Caco-2 (cell line): ENCODE measurements around the gene FAU. TPM values are rescaled to one million over a fixed set of nuclear protein-coding genes. Genes with fewer than 3 reads are reported as not detected.
"Not testable (repeated sequence)": the region's sequence is repeated elsewhere in the genome, so short reads cannot be mapped to it uniquely, and the experiment has no call there.

Experiments
- BruUV-seq: library from RNA; stranded (reverse); fragments of 400-500 nt; replicated peaks from 2 replicates; lab custom pipeline; 2021; lab: Mats Ljungman, UMichigan
- CTCF ChIA-PET: fragments of 300-600 bp; sonication (Branson Sonifier 250); formaldehyde crosslinking; loops from one replicate; lab custom pipeline; 2022; ENCODE audit warnings: antibody characterized with exemption; lab: Charles Lee
- POLR2A ChIA-PET: fragments of 300-600 bp; sonication (Branson Sonifier 250); formaldehyde crosslinking; loops from one replicate; lab custom pipeline; 2022; ENCODE audit warnings: antibody characterized with exemption; lab: Charles Lee
- DNase-seq, 2 experiments: peaks; one replicate each; pipeline versions ENCODE4 v3.0.0 to v3.0.0-alpha.2; 2020 to 2022
- H3K27me3 ChIP-seq: replicated peaks from 2 replicates; pipeline ENCODE4 v1.6.0; 2011; ENCODE audit warnings: low read length; ENCODE audit not compliant: control insufficient read depth, insufficient read depth
- H3K36me3 ChIP-seq: 2 replicates; pipeline ENCODE4 v1.5.1; 2011; ENCODE audit warnings: low read length; ENCODE audit not compliant: control insufficient read depth, insufficient read depth
- H3K4me1 ChIP-seq: fragments of 250-450 bp; sonication (Bioruptor Pico); 2 replicates; pipeline ENCODE4 v1.5.1; 2020; ENCODE audit warnings: mild to moderate bottlenecking
- H3K4me3 ChIP-seq: 2 replicates; pipeline ENCODE4 v1.5.1; 2011; ENCODE audit warnings: low read depth, mild to moderate bottlenecking, control low read depth, low read length
- H3K9me3 ChIP-seq: fragments of 250-450 bp; sonication (Bioruptor Pico); 2 replicates; pipeline ENCODE4 v1.5.1; 2020; ENCODE audit warnings: mild to moderate bottlenecking, moderate library complexity
- H3K27ac Mint-ChIP-seq: one replicate; pipeline ENCODE4 v1.8.0; 2022; ENCODE audit warnings: mixed read lengths; ENCODE audit not compliant: unreplicated experiment
- H3K27me3 Mint-ChIP-seq: one replicate; pipeline ENCODE4 v1.8.0; 2022; ENCODE audit warnings: mixed read lengths; ENCODE audit not compliant: insufficient read depth, unreplicated experiment
- H3K36me3 Mint-ChIP-seq: one replicate; pipeline ENCODE4 v1.8.0; 2022; ENCODE audit warnings: mild to moderate bottlenecking, mixed read lengths; ENCODE audit not compliant: insufficient read depth, unreplicated experiment
- H3K4me1 Mint-ChIP-seq: one replicate; pipeline ENCODE4 v1.8.0; 2022; ENCODE audit warnings: low read depth, mixed read lengths; ENCODE audit not compliant: unreplicated experiment
- H3K4me3 Mint-ChIP-seq: one replicate; pipeline ENCODE4 v1.8.0; 2022; ENCODE audit warnings: mild to moderate bottlenecking, moderate library complexity, mixed read lengths; ENCODE audit not compliant: unreplicated experiment
- H3K9me3 Mint-ChIP-seq: one replicate; pipeline ENCODE4 v1.8.0; 2022; ENCODE audit warnings: mixed read lengths; ENCODE audit not compliant: unreplicated experiment
- CTCF ChIP-seq, 2 experiments: fragments of 200-600 bp in 1 of 2; IDR thresholded peaks; 1 replicate in 1 of 2; 2 replicates in 1 of 2; pipeline versions ENCODE4 v1.5.1 to v1.8.0; 2011 to 2022; ENCODE audit warnings: antibody characterized with exemption in 1 of 2, control low read depth in 1 of 2, inconsistent platforms in 1 of 2, low read depth in 1 of 2, low read length in 1 of 2, mild to moderate bottlenecking in 1 of 2, moderate library complexity in 1 of 2; ENCODE audit not compliant: insufficient read depth in 1 of 2, severe bottlenecking in 1 of 2, unreplicated experiment in 1 of 2
- intact Hi-C: fragments of 100-400 bp; cut with micrococcal nuclease; formaldehyde crosslinking; loops from one replicate; pipeline ENCODE4 v1.10.0; 2022; ENCODE audit not compliant: unreplicated experiment
- total RNA-seq: library from RNA; stranded (reverse); gene quantifications from 2 replicates; pipeline ENCODE4 v1.2.3, GENCODE V29; 2022

FAU gene
- total RNA-seq, 1 experiment from 2014 or later, result 918 TPM

GRCh38 chr11:65150509-65151299 lies 28.8 kb upstream of the FAU start:
- Histone ChIP-seq H3K4me3 (no peak overlapping the region), H3K27me3 (no peaks in the 10 kb centered on the region; the same call in none of the 2 replicates), H3K9me3 (peaks cover 11% of the 10 kb centered on the region; the same call in 1 of the 2 replicates), H3K36me3 (no peaks in the 10 kb centered on the region), H3K4me1 (no peaks in the 10 kb centered on the region)
- DNase-seq, result no peak
- no peak for TF ChIP-seq CTCF (IDR thresholded peaks at IDR 0.05; ENCODE audit: insufficient read depth in 1 of 2, low read depth in 1 of 2, low read length in 1 of 2, severe bottlenecking in 1 of 2, unreplicated experiment in 1 of 2)
- Mint-ChIP-seq H3K4me1 (peaks cover 6% of the 10 kb centered on the region), H3K27ac (no peak overlapping the region), H3K27me3 (no peaks in the 10 kb centered on the region), H3K4me3 (no peak overlapping the region), H3K36me3 (no peaks in the 10 kb centered on the region), H3K9me3 (no peaks in the 10 kb centered on the region)
- intact Hi-C loops, result no loop called here
- POLR2A ChIA-PET, result no interaction called here
- CTCF ChIA-PET, result no interaction called here
- BruUV-seq, result no TSS peak

- BruUV-seq, H3K27ac Mint-ChIP-seq, H3K27me3 Mint-ChIP-seq, H3K9me3 Mint-ChIP-seq, H3K4me3 Mint-ChIP-seq, CTCF ChIA-PET, H3K36me3 Mint-ChIP-seq, POLR2A ChIA-PET, H3K4me1 Mint-ChIP-seq, H3K36me3 ChIP-seq, H3K27me3 ChIP-seq, intact Hi-C loops, H3K4me3 ChIP-seq, H3K4me1 ChIP-seq, DNase-seq: not testable (repeated sequence)
- peaks cover 11% of the 10 kb centered on the region; the same call in 1 of the 2 replicates for H3K9me3 ChIP-seq
Measured at GRCh38 chr11:65150131-65150508, 28.2 kb upstream of the FAU start.

- H3K4me1 Mint-ChIP-seq, result peaks cover 5% of the 10 kb centered on the region
- Histone ChIP-seq H3K36me3 (no peaks in the 10 kb centered on the region), H3K4me1 (no peaks in the 10 kb centered on the region), H3K9me3 (peaks cover 11% of the 10 kb centered on the region; the same call in 1 of the 2 replicates), H3K4me3 (no peak overlapping the region), H3K27me3 (no peaks in the 10 kb centered on the region; the same call in none of the 2 replicates)
- no peak overlapping the region for H3K4me3 Mint-ChIP-seq
- TF ChIP-seq CTCF (IDR thresholded peaks at IDR 0.05; ENCODE audit: insufficient read depth in 1 of 2, low read depth in 1 of 2, low read length in 1 of 2, severe bottlenecking in 1 of 2, unreplicated experiment in 1 of 2), result no peak
- DNase-seq, result no peak
- H3K27ac Mint-ChIP-seq, result no peak overlapping the region
- intact Hi-C loops, result no loop called here
- BruUV-seq, result no TSS peak
- H3K36me3 Mint-ChIP-seq, result no peaks in the 10 kb centered on the region
- no peaks in the 10 kb centered on the region for H3K9me3 Mint-ChIP-seq
- H3K27me3 Mint-ChIP-seq, result no peaks in the 10 kb centered on the region
- ChIA-PET POLR2A (no interaction called here), CTCF (interaction anchor here (0.9 kb wide), 1 partner anchor 13 kb away, joined by 3 read pairs; no protein-coding TSS in a partner anchor)
Measured at GRCh38 chr11:65148657-65149056, 26.7 kb upstream of the FAU start.
